ENCODE data around the gene NES.
A peak's percentile ranks its signal among the peaks of the same experiment; 100 is the strongest.
"Not testable (repeated sequence)": the region's sequence is repeated elsewhere in the genome, so short reads cannot be mapped to it uniquely, and the experiment has no call there.

Gene NES

DNA sequence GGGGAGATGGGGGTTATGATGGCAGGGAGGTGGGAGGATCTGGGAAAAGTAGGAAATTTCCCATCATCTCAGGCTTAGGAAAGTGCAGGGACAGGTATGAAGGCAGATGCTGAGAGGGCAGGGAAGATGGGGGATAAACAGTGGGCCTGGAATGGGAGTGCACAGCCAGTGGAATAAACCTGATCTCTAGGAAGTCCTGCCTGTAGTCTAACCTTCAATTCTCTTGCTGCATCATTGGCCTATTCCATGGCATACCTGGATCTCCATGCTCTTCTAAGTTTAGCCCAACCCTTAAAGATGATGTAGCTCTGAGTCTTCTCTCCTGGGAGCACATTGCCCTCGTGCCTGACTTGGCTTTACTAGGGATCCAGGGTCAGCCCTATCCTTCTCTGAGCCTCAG lies 32.6 kb downstream of the NES start:
- DNase-seq (ENCODE audit: low spot score), result no peak

DNA sequence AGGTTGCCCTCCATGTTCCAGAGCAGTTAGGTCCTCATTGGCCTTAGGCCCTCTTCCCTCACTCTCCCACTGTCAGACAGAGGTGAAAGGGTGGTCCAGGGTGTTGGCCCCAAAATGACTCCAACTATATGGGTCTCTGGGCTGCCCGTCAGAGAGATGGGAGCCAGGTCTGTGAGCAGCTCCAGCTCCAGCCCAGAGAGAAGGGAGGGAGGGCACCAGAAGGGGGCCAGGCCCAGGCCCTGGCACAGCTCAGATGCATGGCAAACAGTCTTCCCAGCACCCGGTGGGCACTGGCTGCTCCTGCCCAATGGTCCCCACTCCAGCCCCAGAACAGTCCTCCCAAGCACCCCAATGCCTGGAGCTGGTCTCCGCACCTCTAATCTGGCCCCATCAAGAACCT lies 33.1 kb downstream of the NES start:
- DNase-seq (ENCODE audit: low spot score), result no peak

DNA sequence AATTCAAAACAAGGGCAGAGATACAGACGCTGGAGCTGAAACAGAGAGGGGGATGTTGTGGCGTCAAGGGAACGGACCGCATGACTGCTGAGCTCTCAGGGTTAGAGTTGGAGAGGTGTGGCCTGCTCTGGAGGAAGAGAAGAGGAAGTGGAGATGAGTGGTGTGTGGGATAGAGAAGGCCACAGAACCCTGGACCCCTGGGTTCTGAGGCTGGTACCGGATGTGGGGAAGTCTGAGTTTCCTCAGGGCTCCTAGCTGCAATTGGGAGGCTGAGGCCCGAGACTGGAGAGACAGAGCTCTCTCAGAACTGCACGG lies 33.5 kb downstream of the NES start:
- DNase-seq (ENCODE audit: low spot score), result no peak

DNA sequence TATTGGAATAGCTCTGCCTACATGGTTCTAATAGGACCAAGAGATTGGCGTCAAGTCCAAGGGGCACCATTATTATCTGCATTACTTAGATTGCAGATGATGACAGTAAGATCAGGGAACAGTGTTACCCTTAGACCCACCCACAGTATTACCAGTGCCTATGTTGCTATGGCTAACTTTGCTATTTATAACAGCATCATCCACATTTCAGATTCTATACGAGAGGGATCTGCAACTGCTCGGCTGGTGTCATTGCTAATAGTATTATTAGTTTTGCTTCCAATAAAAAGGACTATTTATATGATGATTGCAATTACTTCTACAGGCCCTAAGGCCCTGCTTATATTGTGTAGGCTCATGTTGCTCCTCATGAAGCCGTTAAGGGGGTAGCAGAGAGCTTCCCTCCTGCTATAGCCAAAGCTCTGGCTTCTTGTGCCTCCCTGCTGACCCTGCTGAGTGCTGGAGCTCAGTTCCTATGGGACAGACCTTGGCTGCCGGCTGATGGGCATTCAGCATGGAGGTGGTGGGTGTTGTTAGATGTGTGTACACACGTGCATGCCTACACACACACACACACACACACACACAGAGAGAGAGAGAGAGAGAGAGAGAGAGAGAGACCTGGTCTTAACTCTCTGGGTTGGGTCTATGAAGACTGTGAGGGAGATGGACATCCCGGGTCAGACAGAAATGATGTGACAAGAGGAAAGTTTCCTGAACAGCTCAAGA lies 34.0 kb downstream of the NES start:
- DNase-seq (ENCODE audit: low spot score), result no peak

DNA sequence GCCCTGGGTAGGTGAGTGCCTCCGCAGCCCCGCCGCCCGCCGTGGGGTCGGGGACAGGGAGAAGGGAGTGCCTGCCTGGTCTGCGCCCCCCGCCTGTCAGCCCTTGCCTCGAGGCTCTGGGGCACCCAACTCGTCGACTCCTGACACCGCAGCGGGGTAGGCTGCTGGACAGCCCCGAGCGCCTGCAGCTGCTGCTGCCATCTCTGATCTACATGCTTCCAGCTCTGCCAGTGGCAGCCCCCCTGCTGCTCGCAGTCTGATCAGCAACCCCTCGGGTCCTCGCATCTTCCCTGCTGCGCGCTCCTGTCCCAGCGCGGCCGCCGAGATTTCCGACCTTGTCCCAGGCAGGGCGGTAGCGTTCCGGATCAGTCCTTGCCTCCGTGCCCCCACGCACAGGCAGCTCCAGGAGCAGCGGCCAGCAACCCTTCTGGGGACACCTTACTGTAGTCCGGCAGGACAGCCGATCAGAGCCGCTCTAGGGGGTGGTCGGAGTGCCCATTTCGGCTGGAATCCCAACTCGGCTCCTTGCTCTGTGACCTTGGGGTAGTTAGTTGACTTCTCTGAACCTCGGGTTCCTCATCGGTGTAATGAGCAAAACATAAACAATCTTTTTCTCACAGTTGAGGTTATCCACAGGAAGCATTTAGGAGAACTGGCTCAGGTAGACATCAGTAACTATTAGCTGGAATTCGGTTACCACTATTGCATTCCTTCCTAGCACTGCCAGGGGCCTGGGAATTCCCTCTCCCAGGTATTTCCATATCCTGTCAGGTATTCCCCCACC lies 34.8 kb downstream of the NES start:
- DNase-seq (ENCODE audit: low spot score), result no peak

DNA sequence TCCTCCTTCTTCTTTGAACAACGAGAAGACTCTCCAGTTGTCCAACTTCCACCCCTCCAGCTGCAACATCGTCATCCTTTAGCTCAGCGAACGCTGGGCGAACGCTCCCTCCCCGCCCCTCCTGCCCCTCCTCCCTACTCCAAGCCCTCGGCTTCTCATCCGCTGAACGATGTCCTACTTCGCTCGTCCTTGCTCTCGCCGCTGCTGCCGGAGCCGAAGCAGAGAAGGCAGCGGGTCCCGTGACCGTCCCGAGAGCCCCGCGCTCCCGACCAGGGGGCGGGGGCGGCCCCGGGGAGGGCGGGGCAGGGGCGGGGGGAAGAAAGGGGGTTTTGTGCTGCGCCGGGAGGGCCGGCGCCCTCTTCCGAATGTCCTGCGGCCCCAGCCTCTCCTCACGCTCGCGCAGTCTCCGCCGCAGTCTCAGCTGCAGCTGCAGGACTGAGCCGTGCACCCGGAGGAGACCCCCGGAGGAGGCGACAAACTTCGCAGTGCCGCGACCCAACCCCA lies 35.4 kb downstream of the NES start, which contains the start of gene BCAN:
Gene BCAN, plus strand, starts transcription at position 357 of the 504 bp plus-strand sequence. CDS start 3,938 bp downstream, outside the sequence.
- DNase-seq (ENCODE audit: low spot score), result no peak

DNA sequence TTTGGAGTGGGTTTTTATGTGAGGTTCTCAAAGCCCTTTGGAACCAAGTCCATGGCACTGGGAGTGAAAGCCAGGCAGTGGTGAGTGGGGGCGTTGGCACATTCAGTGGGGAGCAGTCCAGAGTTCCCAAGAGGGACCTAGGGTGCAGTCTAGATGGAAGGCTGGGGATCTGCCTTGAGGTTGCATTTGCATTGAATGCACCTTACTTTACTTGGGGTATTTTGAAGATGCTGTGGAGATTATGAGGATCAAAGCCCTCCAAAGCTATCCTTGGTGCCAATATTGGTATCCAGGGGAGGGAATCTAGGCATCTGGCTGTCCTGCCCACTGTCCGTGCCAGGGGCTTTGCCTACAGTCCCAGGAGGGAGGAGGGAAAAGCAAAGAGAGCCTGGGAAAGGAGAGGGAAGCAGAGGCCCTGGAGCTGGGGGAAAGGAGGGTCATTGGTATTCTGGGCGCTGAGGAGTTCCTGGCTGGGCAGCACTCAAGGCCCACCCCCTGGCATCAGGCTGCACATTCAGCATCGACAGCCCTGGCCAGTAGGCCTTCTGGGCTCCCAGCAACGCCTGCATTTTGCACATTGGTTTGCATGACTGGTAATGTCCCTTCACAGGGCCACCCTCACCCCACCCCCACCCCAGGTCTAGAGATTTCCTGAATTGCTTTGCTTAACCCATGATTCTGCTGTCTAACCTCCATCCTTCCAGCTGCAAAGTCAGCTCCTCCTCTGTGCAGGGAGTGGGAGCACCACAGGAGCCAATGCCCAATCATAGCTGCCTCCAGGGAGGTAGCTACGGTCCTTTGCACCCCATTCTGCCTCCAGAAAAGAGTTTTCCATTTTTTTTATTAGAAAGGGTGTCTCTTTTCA lies 36.1 kb downstream of the NES start:
- no peak for DNase-seq (ENCODE audit: low spot score)

DNA sequence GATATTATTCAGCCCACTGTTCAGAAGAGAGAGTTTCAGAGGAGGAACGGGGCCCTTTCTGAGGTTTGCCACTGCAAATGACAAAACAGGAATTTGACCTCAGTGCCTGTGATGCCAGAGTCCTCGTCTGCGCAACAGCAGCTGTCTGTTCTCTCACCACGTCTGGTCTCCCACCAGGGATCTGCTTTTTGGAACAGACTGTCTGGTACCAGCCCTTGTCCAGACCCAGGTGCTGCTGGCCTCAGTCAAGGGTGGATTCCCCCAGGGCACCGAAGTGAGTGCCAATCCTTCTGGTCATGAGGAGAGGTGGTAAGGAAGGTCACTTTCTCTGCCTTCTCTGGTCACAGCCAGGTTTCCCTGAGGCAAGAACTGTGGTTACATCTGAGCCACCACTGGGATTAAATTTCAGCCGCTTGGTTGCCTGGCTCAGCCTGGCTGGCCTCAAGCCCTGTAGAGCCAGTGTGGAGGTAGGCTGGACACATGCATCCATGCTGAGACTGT lies 37.6 kb downstream of the NES start:
- no peak for DNase-seq (ENCODE audit: low spot score)

DNA sequence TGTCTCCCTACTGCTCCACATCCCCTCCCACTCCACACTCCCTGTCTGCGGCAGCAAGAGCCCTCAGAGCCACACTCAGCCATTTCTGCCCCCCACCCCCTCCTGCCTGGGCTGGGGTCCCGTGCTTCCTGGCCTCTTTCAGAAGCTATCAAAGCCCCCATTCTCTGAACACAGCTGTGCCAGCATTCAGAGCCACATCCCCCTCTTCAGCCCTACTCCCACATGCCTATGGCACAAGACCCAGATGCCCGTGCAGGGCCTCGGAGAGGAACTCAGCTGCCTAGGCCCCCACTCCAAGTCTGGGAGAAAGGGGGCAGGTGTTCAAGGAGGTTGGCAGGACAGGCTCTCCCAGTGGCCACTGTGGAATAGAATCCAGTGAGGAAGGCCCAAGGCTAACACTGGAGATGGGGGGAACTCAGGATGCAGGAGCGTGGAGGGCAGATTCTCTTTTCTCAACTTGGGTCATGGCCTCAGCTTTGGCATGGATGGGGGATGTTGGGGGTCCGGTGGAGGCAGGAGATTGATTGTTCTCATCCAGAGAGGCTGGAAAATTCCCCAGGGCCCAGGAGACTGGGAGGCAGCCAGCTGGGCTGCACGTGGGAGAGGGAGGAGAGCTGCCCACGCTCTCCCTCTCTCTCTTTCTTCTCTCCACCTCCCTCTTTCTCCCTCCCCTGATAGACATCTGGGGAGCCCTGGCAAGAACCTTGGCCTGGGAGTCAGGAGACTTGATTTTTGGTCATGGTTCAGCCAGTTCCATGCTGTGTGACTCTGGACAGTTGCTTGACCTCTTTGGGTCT lies 38.8 kb downstream of the NES start:
- no peak for DNase-seq (ENCODE audit: low spot score)

DNA sequence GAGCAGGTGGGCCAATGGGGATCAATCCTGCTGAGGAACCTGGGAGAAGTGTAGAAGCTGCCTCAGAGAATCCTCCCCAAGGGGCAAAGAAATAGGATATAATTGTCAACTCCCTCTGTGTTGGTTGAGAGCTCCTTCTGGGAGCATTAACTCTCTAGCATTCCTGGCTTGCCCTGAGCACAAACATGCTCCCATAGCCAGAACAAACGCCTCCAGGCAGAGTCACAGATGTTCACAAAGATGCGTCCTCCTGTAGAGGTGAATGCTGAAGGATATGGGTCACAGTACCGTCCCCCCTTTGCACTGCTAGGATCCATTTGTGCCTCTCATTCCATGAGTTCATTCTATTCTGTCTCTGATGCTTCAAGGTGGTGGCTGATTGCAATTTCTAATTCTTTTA lies 44.9 kb downstream of the NES start:
- no peak for DNase-seq (ENCODE audit: low spot score)

DNA sequence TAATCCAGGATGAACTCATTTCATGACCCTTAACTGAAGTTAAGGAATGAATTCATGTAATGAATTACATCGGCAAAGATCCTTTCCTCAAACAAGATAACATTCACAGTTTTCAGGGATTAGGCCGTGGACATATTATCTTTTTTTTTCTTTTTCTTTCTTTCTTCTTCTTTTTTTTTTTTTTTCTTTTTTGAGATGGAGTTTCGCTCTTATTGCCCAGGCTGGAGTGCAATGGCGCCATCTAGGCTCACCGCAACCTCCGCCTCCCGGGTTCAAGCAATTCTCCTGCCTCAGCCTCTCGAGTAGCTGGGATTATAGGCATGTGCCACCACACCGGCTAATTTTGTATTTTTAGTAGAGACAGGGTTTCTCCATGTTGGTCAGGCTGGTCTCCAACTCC lies 46.1 kb downstream of the NES start:
- DNase-seq (ENCODE audit: low spot score), result not testable (repeated sequence)

DNA sequence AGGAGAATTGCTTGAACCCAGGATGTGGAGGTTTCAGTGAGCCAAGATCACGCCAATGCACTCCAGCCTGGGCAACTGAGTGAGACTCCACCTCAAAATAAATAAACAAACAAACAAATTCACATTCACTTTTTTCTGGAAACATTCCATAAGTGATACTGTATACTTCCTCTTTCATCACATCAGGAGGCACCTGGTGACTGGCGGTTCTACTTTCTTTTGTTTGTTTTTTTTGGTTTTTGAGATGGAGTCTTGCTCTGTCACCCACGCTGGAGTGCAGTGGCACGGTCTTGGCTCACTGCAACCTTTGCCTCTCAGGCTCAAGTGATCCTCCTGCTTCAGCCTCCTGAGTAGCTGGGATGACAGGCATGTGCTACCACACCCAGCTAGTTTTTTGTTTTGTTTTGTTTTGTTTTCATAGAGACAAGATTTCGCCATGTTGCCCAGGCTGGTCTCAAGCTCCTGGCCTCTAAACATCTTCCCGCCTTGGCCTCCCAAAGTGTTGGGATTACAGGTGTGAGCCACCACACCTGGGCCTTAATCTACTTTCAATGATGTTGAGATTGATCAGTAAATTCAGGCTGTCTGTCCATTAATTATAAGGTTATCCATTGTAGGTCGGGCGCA lies 47.3 kb downstream of the NES start:
- DNase-seq (ENCODE audit: low spot score), result no peak

DNA sequence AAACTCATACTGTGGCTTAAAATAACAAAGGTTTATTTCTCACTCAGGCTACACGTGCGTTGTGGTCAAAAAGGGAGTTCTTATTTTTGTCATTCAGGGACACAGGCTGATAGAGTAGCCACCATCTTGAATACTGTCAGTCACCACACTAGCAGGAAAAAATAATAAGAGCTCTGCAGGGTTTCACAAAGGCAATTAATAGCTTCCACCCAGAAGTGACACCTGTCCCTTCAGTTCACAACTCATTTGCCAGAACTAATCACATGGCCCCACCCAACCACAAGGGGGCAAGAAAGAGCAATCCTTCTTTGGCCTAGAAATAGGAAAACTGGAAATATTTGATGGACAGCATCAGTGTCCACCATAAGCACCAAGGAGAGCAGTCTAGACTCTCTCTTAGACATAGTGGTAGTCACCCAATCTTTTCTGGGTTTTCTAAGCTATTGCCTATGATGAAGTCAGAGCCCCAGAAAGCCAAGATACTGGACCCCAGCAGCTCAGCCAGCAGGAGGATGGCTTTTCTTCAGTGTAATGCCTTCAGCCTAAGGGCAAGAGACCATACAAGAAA lies 49.8 kb downstream of the NES start:
- DNase-seq (ENCODE audit: low spot score), result peak; percentile 60

DNA sequence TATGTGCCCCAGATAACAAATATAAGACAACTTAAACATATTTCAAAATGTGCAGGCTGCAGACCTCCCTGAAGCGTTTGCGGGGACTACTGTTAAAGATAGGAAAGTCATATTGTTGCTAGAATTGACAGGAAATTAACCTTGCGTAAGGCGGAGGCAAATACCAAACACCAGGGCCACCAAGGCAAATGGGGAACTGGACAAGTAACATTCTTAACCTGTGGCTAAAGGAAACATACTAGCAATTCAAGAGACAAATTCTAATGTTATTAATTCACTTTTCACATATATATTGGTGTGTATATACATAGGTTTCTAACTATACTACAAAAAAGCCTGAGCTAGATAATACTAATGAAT lies 51.1 kb downstream of the NES start:
- DNase-seq (ENCODE audit: low spot score), result no peak

DNA sequence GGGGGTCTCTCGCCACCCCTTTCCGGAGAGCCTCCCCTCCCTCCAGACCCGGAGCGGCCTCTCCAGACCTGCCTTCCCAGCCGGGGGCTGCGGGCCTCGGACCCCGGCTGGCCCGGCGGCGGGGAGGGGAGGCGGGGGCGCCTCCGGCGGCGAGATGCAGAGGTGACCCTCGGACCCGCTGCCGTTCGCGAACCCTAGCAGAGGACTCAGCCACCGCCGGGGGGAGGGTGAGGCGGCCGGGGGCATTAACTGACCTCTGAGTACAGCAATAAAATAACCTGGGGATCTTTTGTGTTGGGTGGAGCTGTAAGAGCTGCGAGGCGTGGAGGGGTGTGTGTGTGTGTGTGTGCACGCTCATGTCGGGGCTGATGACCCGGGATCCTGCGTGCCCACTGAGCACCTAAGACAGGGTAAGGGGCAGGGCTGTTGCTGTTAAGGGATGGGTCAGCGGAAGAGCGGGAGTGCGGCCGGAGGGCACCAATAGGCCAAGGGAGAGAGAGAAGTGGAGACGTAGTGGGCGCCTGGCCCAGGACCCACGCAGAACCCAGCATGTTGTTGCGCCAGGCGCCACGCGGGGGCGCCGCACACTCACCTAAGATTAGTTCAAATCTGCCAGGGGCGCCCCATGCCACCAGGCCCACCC lies 51.6 kb downstream of the NES start:
- no peak for DNase-seq (ENCODE audit: low spot score)

DNA sequence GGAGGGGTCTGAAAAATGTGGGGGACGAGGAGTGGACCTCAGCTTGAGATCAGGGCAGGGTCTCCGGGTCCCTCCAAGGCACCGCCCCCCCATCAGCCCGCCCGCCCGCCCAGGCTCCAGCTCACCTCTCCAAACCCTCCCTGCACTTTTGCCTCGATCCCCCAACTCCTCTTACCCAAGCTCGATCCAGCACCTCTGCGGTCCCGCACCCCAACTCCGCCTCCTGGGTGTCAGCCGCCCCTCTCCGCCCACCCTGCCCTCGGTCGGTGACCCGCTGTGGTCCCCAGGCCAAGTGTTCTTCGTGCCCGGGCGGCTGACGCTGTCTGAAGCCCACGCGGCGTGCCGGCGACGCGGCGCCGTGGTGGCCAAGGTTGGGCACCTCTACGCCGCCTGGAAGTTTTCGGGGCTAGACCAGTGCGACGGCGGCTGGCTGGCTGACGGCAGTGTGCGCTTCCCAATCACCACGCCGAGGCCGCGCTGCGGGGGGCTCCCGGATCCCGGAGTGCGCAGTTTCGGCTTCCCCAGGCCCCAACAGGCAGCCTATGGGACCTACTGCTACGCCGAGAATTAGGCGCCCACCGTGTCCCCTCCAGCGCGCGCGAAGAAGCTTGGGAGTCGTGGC lies 52.3 kb downstream of the NES start:
- no peak for DNase-seq (ENCODE audit: low spot score)

DNA sequence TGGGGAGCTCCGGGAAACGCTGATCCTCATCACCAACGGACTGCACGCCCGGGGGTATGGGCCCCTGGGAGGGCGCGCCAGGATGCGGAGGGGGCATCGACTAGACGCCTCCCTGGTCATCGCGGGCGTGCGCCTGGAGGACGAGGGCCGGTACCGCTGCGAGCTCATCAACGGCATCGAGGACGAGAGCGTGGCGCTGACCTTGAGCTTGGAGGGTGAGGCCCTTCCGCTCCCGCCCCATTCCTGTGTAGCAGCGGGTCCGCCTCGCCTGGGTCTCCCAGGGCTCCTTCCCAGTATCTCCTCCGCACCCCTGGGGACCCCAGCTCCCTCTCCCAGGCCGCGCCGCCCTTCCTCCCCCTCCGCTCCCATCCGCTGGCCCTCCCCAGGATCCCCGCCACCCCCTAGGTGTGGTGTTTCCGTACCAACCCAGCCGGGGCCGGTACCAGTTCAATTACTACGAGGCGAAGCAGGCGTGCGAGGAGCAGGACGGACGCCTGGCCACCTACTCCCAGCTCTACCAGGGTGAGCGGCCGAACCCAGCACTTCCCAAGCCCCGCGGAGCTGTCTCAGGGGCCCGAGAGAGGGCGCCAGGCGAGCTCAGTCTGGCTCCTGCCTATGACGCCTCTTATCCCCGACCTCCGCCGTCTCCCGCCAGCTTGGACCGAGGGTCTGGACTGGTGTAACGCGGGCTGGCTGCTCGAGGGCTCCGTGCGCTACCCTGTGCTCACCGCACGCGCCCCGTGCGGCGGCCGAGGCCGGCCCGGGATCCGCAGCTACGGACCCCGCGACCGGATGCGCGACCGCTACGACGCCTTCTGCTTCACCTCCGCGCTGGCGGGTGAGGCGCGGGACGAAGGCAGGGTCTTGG lies 53.0 kb downstream of the NES start:
- peak; percentile 45 for DNase-seq (ENCODE audit: low spot score)

DNA sequence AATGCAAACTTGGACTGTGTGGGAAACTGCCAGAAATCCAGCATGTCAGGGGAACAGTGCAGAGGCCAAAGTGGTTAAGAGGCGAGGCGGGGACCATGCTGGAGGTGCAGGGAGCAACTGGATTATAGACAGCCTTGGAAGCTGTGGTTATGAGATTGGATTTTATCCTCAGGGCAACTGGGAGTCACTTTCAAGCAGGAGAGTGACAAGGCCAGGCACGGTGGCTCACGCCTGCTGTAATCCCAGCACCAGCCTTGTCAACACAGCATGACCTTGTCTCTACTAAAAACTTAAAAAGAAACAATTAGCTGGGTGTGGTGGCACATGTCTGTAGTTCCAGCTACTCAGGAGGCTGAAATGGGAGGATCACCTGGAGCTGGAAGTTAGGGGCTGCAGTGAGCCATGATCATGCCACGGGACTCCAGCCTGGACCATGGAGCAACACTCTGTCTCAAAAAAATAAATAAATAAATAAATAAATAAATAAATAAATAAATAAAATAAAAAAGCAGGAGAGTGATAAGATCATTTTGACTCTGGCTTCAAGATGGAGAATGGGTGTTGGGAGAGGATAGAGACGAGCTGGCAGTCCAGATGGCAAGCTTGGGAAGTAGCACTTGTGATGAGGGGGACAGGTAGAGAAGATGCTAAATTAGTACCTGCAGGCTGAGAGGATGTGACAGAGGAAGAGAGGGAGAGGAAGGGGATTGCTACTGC lies 54.5 kb downstream of the NES start:
- no peak for DNase-seq (ENCODE audit: low spot score)
